AG09319 (cell line): ENCODE results near the gene NOB1.
A peak's percentile ranks its signal among the peaks of the same experiment; 100 is the strongest.

Experiments used
- DNase-seq: peaks from one replicate; pipeline ENCODE4 v3.0.0-alpha.2; 2010; ENCODE audit warnings: low read depth; ENCODE audit errors: extremely low read depth
- TF ChIP-seq, protein P1 (sequence below): IDR thresholded peaks from 2 replicates; pipeline ENCODE4 v1.5.1; 2011; ENCODE audit warnings: low read depth, mild to moderate bottlenecking, inconsistent platforms, low read length, moderate library complexity

The NOB1 gene

DNA sequence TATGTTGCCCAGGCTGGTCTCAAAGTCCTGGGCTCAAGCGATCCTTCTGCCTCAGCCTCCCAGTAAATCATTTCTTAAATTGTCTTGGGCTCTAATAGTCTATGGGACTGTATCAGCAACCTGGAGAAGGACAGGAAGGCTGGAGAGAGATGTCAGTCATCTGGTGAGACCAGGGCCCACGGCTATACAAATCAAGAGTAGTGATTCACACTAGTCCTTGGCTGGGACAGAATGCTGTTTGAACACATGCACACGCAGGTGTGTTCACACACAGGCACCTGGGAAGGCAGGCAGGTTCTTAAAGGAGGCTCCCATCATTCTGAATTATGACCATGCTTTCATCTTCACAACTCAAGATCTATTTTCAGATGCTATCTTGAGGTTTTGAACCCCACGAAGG, 42.4 kb downstream of the NOB1 start:
- TF ChIP-seq, protein P1, sequence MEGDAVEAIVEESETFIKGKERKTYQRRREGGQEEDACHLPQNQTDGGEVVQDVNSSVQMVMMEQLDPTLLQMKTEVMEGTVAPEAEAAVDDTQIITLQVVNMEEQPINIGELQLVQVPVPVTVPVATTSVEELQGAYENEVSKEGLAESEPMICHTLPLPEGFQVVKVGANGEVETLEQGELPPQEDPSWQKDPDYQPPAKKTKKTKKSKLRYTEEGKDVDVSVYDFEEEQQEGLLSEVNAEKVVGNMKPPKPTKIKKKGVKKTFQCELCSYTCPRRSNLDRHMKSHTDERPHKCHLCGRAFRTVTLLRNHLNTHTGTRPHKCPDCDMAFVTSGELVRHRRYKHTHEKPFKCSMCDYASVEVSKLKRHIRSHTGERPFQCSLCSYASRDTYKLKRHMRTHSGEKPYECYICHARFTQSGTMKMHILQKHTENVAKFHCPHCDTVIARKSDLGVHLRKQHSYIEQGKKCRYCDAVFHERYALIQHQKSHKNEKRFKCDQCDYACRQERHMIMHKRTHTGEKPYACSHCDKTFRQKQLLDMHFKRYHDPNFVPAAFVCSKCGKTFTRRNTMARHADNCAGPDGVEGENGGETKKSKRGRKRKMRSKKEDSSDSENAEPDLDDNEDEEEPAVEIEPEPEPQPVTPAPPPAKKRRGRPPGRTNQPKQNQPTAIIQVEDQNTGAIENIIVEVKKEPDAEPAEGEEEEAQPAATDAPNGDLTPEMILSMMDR, result no peak
- DNase-seq, result no peak

DNA sequence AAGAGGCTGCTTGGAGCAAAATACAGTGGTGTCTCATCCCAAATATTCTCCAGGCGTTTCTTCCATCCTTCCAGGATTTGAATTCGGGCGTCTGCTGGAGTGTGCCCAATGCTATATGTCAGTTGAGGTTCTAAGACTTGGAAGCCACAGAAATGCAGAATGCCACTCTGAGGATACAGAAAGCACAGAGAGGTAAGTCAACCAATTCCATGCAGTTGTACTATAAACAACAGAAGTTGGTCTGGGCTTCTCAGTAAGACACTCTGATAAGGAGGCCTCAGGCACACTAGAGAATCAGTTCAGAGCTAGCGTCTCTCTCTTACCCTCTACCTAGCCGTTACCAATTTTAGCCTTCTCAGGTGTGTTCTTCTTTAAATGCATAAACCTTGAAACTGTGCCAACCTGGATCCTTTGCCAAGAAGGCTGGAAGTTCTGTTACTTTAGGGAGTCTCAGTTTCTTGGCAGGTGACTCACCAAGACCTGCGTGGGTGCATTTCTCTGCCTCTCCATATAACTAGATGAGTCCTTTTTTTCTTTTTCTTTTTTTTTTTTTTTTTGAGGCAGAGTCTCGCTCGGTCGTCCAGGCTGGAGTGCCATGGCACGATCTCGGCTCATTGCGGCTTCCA, 43.5 kb downstream of the NOB1 start:
- TF ChIP-seq, protein P1, result no peak
- DNase-seq, result no peak

DNA sequence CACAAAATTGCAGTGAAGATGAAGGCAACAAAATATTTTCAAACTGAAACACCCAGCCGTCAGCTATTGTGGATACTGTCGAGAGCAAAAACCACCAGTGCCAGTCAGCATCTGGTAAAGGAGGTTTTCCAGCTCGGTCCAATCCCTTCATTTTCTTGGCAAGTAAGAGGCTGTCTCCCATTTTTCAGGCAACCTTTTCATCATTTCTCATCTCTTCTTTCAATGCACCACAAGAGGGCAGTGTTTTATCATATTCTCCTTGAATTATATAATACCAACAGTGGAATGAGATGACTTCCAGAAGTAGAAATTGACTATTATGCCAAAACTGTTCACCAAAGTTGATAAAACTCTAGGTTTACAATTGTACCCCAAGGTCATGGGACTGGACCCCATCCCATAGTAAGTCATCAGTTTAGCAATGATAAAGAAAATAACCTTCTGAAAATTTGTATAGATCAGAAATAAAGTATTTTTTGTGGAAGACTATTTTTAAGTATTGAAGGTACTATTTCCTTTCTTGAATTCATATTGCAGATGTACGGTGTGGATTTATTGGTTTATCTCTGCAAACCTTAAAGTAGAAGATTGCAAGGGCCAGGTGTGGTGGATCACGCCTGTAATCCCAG, 45.2 kb downstream of the NOB1 start:
- TF ChIP-seq, protein P1, result peak; percentile 53
- DNase-seq, result no peak

DNA sequence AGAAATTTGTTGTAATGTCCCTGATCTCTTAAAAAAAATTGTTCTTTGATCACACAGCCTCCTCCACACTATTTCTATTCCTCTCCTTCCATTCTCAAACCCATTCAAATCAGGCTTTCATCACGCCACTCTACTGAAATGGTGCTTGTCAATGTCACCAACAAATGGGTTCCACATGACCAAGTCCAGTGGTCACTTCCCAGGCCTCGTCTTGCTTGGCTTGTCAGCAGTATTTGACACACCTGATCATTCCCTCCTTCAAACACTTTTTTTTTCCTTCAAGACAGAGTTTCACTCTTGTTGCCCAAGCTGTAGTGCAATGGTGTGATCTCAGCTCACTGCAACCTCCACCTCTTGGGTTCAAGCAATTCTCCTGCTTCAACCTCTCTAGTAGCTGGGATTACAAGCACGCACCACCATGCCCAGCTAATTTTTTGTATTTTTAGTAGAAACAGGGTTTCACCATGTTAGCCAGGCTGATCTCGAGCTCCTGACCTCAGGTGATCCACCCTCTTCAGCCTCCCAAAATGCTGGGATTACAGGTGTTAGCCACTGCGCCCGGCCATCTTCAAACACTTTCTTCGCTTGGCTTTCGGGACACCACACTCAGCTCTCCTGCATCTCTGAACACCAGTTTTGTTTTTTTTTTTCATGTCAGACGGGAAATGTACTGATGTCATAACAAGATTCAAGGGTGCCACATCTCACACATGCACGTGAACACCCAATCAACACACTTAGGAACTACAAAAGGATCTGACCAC, 46.6 kb downstream of the NOB1 start:
- TF ChIP-seq, protein P1, result no peak
- no peak for DNase-seq

DNA sequence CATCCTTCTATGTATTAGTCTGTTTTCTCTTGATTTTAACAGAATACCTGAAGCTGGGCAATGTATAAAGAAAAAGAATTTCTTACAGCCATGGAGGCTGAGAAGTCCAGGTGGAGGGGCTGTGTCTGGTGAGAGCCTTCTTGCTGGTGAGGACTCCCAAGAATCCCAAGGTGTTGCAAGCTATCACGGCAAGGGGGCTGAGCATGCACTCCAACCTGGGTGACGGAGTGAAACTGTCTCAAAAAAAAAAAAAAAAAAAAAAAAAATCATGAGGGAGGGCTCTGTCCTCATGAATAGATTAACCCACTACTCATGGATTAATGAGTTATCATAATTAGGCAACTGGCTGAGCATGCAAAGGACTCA, 47.8 kb downstream of the NOB1 start:
- DNase-seq, result no peak
- TF ChIP-seq, protein P1, result no peak

DNA sequence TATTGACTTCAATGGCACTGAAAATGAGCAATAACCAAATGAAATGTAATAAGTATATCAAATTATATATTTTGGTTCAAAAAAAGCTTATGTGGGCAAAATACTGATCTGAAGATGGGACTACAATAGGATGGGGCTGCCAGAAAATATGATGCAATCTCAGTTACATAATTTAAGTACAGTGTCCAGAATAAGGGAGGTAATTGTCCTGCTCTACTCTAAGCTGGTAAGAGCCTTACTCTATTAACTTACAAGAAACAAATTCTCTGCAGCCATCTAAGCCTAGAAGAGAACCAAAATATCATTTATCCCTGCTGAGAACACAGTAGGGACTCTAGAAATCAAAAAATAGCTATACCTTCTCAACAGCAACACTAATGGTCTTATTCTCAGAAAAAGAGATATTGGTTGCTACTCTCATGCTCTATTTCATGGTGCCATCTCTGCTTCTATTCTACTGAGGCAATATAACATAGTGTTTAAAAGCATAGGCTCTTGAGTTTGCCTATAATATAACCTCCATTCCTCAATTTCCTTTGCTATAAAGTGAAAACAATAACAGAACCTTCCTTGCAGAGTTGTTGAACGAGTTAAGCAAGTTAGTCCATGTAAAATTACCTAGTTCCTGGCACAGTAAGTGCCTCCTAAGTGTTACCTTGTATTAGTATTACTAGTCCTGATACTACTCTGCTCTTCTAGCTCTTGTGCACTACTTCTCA, 48.3 kb downstream of the NOB1 start:
- DNase-seq, result no peak
- TF ChIP-seq, protein P1, result no peak

DNA sequence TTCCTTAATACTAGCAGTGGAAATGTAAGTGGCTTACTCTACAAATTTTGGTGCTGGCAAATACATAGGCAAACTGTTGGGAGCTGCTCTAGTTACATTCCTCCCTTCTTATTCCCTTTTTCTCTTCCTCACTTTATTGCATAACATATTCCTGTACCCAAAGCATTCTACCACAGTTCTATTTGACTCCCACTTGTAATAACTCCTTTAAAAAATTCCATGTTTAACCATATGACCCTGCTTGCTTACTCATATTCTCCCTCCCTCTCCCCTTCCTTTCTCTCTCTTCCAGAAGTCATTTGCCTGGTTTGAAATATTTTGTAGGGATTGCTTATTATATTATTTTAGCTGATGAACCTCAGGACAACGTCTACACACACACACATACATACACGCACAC, 51.1 kb downstream of the NOB1 start:
- no peak for DNase-seq
- TF ChIP-seq, protein P1, result no peak
